ENCODE results near the gene DLAT.
"Not testable (repeated sequence)": the region's sequence is repeated elsewhere in the genome, so short reads cannot be mapped to it uniquely, and the experiment has no call there.

The DLAT gene

DNA sequence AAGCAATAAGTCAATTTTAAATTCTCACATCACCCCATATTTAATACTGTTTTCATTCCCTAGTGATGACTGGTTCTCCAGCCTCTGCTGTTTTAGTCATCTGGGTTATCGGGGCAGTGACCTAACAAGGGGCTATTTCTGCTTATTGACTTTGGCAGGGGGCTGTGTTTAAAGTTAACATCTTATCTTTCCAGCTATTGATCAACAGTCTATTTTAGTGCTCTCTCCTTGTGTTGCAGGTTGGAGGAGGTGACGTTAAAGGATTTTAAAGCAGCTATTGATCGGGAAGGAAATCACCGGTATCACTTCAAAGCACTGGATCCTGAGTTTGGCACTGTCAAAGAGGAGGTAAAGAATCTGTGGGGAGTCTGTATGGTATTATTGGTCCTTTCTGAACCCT lies 7.7 kb upstream of the DLAT start:
- H3K4me1 ChIP-seq = peaks cover 9% of the 10 kb centered on the region
- H3K9ac ChIP-seq = no peak overlapping the region
- H3K27ac ChIP-seq = no peak overlapping the region
- no peak overlapping the region for H3K4me3 ChIP-seq
- H3K27me3 ChIP-seq = no peaks in the 10 kb centered on the region
- no peak overlapping the region for H3K4me2 ChIP-seq
- no peaks in the 10 kb centered on the region for H4K20me1 ChIP-seq
- no peak for TF ChIP-seq Cebpa-rat (IDR thresholded peaks at IDR 0.05)
- no peaks in the 10 kb centered on the region for H3K9me3 ChIP-seq
- H3K36me3 ChIP-seq = 0 out of 2 replicates have a peak, but pooled peaks cover 5% of the 10 kb centered on the region

DNA sequence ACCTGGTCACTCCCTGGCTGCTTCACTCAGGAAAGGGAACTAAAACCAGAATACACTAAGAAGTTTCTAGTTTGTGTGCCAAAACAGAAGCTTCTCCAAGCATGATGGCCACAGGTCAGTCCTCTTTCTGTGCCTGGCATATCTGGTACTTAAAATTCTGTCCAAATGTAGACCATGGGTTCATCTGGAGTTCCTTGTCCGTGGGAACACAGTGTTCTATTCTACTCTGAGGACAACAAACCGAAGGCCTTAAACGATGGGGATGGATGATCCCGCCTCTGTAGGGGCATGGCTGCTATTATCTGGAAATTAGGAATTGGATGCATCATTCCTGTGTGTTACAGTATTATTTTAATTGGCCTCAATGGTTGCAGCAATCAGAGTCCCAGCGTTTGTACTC lies 6.1 kb upstream of the DLAT start:
- TF ChIP-seq Cebpa-rat (IDR thresholded peaks at IDR 0.05) = no peak

DNA sequence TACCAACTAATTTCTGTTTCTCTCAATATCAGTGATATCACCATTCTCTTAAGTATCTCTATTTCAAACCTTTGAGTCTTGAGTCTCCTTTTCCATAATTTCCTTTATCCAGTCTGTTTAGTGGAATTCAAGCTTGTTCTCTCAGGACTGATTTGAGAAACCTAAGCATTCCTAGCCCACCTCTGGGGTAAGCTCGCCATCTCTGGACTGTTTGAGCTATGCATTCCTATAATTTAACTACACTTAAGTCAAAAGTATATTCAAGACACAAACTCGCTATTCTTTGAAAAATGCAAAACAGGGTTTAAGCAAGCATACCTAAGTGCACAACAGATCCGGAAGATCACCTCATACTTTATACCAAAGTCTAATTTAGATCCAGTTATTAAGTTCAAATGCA lies 2.1 kb upstream of the DLAT start:
- Histone ChIP-seq H3K4me1 (peaks cover 13% of the 10 kb centered on the region), H3K27ac (no peak overlapping the region), H3K9ac (no peak overlapping the region), H3K4me3 (no peak overlapping the region), H3K36me3 (peaks cover 9% of the 10 kb centered on the region), H4K20me1 (no peaks in the 10 kb centered on the region), H3K9me3 (no peaks in the 10 kb centered on the region), H3K4me2 (no peak overlapping the region), H3K27me3 (no peaks in the 10 kb centered on the region)
- no peak for TF ChIP-seq Cebpa-rat (IDR thresholded peaks at IDR 0.05)

More for the DNA sequence above, 6.1 kb upstream of the DLAT start:
- H3K9me3 ChIP-seq = no peaks in the 10 kb centered on the region
- no peak overlapping the region for H3K4me2 ChIP-seq
- no peaks in the 10 kb centered on the region for H4K20me1 ChIP-seq
- H3K27ac ChIP-seq = no peak overlapping the region
- no peak overlapping the region for H3K9ac ChIP-seq
- no peak overlapping the region for H3K4me3 ChIP-seq
- H3K36me3 ChIP-seq = 0 out of 2 replicates have a peak, but pooled peaks cover 5% of the 10 kb centered on the region
- peaks cover 17% of the 10 kb centered on the region for H3K4me1 ChIP-seq
- no peaks in the 10 kb centered on the region for H3K27me3 ChIP-seq

DNA sequence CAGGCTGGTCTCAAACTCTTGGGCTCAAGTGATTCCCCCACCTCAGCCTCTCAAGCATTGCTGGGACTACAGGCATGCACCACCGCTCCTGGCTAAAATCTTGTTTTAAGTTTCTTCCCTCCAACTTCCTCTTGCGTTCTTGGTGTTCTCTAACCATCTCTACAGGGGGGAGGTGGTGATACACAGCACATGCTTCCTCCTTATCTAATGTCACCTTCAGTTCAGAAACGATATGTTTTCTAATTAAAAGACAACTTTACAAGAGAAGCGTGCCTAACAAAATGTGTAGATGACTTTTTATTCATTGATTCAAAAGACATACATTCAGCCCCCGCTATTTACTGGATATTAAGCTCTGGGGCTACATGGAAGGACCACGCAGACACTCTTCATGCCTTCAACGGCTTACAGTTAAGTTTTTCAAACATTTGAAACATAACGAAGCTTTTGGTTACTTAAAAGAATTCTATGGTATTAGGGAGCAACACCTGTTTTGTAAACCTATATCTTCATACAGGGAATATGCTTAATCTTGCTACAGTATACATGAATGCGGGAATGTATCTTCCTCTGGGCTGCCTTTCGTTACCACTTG lies 933 bp upstream of the DLAT start:
- H4K20me1 ChIP-seq = no peaks in the 10 kb centered on the region
- no peaks in the 10 kb centered on the region for H3K9me3 ChIP-seq
- peak overlapping the region; percentile 89 for H3K27ac ChIP-seq
- H3K9ac ChIP-seq = peak overlapping the region; percentile 94
- no peaks in the 10 kb centered on the region for H3K27me3 ChIP-seq
- peaks cover 16% of the 10 kb centered on the region for H3K36me3 ChIP-seq
- TF ChIP-seq Cebpa-rat (IDR thresholded peaks at IDR 0.05) = no peak
- H3K4me3 ChIP-seq = peak overlapping the region; percentile 95
- peak overlapping the region; percentile 90 for H3K4me2 ChIP-seq
- peaks cover 13% of the 10 kb centered on the region for H3K4me1 ChIP-seq

DNA sequence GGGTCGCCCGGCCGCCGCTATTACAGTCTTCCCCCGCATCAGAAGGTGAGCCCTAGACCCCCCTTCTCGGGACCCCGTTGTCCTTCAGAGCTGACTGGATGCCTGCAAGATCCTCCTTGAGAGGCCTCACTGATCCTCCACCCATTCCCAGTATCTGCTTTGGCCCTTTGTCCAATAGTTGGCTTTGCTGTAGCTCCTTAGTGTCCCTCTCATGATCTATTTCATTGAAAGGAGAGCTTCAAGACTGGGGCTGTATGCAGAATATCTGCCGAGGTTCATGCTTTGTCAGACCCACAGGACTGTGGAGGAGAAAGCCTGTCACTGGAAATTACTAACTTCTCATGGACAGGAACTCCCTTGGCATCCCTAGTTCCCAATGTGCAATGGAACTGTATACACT lies 499 bp downstream of the DLAT start:
- no peak for TF ChIP-seq Cebpa-rat (IDR thresholded peaks at IDR 0.05)
- Histone ChIP-seq H3K4me2 (peak overlapping the region; percentile 90), H3K27me3 (no peaks in the 10 kb centered on the region), H3K4me1 (peaks cover 13% of the 10 kb centered on the region), H3K9me3 (no peaks in the 10 kb centered on the region), H4K20me1 (no peaks in the 10 kb centered on the region), H3K36me3 (peaks cover 29% of the 10 kb centered on the region), H3K27ac (peak overlapping the region; percentile 89), H3K9ac (peak overlapping the region; percentile 94), H3K4me3 (peak overlapping the region; percentile 95)

DNA sequence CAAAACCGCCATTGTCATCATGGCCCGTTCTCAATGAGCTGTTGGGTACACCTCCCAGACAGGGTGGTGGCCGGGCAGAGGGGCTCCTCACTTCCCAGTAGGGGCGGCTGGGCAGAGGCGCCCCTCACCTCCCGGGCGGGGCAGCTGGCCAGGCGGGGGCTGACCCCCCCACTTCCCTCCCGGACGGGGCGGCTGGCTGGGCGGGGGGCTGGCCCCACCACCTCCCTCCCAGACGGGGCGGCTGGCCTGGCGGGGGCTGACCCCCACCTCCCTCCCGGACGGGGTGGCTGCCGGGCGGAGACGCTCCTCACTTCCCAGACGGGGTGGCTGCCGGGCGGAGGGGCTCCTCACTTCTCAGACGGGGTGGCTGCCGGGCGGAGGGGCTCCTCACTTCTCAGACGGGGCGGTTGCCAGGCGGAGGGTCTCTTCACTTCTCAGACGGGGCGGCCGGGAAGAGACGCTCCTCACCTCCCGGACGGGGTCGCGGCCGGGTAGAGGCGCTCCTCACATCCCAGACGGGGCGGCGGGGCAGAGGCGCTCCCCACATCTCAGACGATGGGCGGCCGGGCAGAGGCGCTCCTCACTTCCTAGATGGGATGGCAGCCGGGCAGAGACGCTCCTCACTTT lies 1.7 kb downstream of the DLAT start:
- H3K9ac ChIP-seq, H3K4me3 ChIP-seq, H3K9me3 ChIP-seq, H3K27me3 ChIP-seq, H3K4me2 ChIP-seq, H3K27ac ChIP-seq, H4K20me1 ChIP-seq: not testable (repeated sequence)
- H3K4me1 ChIP-seq = peaks cover 13% of the 10 kb centered on the region
- H3K36me3 ChIP-seq = peaks cover 41% of the 10 kb centered on the region

- H3K4me2 ChIP-seq = no peak overlapping the region
- H3K4me1 ChIP-seq = peaks cover under 1% of the 10 kb centered on the region; the same call in 1 of the 2 replicates
- H3K9me3 ChIP-seq = no peaks in the 10 kb centered on the region
- no peak overlapping the region for H3K9ac ChIP-seq
- peaks cover 65% of the 10 kb centered on the region for H3K36me3 ChIP-seq
- no peak overlapping the region for H3K27ac ChIP-seq
- H3K27me3 ChIP-seq = no peaks in the 10 kb centered on the region
- no peak for TF ChIP-seq Cebpa-rat (IDR thresholded peaks at IDR 0.05)
- H4K20me1 ChIP-seq = no peaks in the 10 kb centered on the region
- H3K4me3 ChIP-seq = no peak overlapping the region
These were observed 4.3 kb downstream of the DLAT start for GRCh38 chr11:112029460-112029859.

DNA sequence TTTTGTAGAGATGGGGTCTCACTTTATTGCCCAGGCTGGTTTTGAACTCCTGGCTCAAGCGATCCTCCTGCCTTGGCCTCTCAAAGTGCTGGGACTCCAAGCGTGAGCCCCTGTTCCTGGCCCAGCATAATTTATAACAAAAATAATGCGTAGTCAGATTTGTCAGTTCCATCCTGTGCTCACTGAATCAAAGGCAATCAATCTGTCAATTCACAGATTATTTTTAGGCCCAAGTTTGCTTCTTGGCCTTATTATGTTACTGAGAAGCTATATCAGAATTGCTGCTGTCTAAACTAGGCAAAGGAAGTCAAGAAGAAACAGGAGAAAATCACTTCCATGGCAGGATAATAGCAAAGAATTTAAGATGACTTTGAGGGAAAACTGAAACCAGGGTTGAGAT lies 8.7 kb downstream of the DLAT start:
- H4K20me1 ChIP-seq = no peaks in the 10 kb centered on the region
- H3K4me1 ChIP-seq = no peaks in the 10 kb centered on the region
- TF ChIP-seq Cebpa-rat (IDR thresholded peaks at IDR 0.05) = no peak
- H3K9ac ChIP-seq = no peak overlapping the region
- H3K4me3 ChIP-seq = no peak overlapping the region
- H3K27ac ChIP-seq = no peak overlapping the region
- H3K9me3 ChIP-seq = no peaks in the 10 kb centered on the region
- no peaks in the 10 kb centered on the region for H3K27me3 ChIP-seq
- no peak overlapping the region for H3K4me2 ChIP-seq
- peaks cover 95% of the 10 kb centered on the region for H3K36me3 ChIP-seq

DNA sequence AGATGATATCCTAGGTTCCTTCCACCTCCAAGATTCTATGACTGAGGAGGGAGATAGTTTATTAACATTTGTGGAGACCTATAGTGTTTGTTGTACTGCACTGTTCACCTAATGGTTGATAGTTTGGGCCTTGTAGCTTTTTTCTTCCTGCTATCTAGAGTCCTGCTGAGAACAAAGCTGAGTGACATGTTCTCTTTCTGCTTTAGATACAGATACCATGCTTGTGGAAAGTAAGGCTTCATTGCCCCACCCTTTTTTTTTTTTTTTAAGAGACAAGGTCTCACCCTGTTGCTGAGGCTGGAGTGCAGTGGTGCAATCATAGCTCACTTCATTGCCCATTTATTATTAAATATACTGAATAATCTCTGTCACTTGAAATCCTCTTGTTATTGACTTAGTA lies 12.3 kb downstream of the DLAT start:
- Histone ChIP-seq H3K36me3 (peaks cover 97% of the 10 kb centered on the region), H4K20me1 (no peaks in the 10 kb centered on the region; the same call in 1 of the 2 replicates), H3K4me2 (no peak overlapping the region), H3K9ac (no peak overlapping the region), H3K9me3 (no peaks in the 10 kb centered on the region), H3K4me1 (no peaks in the 10 kb centered on the region), H3K4me3 (no peak overlapping the region), H3K27me3 (no peaks in the 10 kb centered on the region), H3K27ac (no peak overlapping the region)
- TF ChIP-seq Cebpa-rat (IDR thresholded peaks at IDR 0.05) = no peak

DNA sequence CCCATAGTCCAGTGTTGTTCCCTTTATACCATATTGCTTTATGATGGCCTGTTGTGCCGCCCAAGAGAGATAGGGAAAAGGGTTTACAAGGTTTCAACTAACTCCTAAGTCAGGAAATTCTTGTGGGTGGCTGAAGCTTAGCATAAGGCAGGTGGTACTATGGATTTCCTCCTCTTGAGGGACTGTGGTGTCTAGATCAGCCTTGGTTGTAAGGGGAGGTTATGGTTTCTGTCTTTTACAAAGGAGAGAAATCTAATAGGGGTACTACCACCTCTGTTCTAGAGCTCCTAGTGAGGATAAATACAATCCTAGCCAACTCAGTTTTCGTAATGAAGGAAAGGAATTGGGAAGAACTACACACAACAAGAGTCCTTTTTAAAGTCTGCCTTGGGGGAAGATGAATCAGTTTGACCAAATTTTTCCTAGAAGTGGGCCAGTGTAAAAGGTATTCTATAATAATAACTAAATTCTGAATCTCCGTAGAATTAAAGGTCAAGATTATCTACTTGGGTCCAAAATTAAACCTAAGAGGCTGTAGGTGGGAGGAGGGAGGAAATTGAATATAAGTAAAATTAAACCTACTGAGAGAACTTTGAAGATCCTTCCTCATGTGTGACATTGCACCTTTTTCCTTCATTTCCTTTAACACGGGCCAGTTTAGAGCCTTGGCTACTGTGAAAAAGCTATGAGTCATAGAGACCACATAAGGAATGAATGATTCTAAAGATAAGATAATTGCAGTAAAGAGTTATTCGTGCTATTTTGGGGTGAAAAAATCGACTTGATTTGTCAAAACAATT lies 17.2 kb downstream of the DLAT start:
- peaks cover 3% of the 10 kb centered on the region; the same call in 1 of the 2 replicates for H3K9me3 ChIP-seq
- TF ChIP-seq Cebpa-rat (IDR thresholded peaks at IDR 0.05) = no peak
- H3K4me2 ChIP-seq = no peak overlapping the region
- no peak overlapping the region for H3K27ac ChIP-seq
- peaks cover 97% of the 10 kb centered on the region for H3K36me3 ChIP-seq
- H3K4me1 ChIP-seq = no peaks in the 10 kb centered on the region
- H3K27me3 ChIP-seq = no peaks in the 10 kb centered on the region
- H3K4me3 ChIP-seq = no peak overlapping the region
- H3K9ac ChIP-seq = no peak overlapping the region
- no peaks in the 10 kb centered on the region; the same call in 1 of the 2 replicates for H4K20me1 ChIP-seq
